ENCODE measurements around the gene RLF. TPM values are rescaled to one million over a fixed set of nuclear protein-coding genes. Genes with fewer than 3 reads are reported as not detected.

RLF gene
- polyA plus RNA-seq, 4 donors, result 3.2 to 19.0 (median 4.1) TPM

DNA sequence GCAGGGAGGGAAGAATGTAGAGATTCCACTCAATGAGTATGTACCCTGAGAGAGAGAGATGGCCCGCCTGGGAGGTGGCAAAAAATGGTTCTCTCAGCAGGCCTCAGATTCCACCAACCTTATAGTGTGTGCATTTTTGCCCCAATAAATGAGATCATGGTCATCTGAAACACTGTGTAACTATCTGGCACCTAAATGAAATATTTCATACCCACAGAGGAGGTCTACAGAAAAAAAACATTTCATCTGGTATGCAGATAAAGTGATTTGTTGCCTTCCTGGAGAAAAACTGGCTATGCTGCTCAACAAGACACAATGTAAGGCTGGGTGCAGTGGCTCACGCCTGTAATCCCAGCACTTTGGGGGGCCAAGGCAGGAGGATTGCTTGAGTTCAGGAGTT lies 91.4 kb downstream of the RLF start:
- 68 to 100% (median 95%) methylated on average over 2 of the region's 2 CpGs for WGBS, 3 donors
- H3K36me3 ChIP-seq (ENCODE audit: control insufficient read depth in 3 of 3, insufficient read depth in 2 of 3, low read depth in 1 of 3, low read length in 3 of 3), result no peaks in the 10 kb centered on the region
- H3K9me3 ChIP-seq (ENCODE audit: control insufficient read depth in 2 of 2, insufficient read depth in 1 of 2, low read depth in 1 of 2, low read length in 1 of 2), result no peaks in the 10 kb centered on the region
- H3K4me1 ChIP-seq (ENCODE audit: control insufficient read depth in 3 of 3, insufficient read depth in 2 of 3, low read depth in 1 of 3, low read length in 2 of 3), result peaks cover 0 to 5% (median 0%) of the 10 kb centered on the region in 3 donors
- no peak overlapping the region for H3K4me3 ChIP-seq (ENCODE audit: low read depth in 1 of 3, low read length in 3 of 3)
- DNase-seq (no peak), FAIRE-seq (no peak)
- H3K27me3 ChIP-seq (ENCODE audit: control insufficient read depth in 3 of 3, insufficient read depth in 3 of 3, low read length in 3 of 3), result no peaks in the 10 kb centered on the region
- H3K27ac ChIP-seq (ENCODE audit: low read depth in 1 of 3, low read length in 2 of 3), result no peak overlapping the region

DNA sequence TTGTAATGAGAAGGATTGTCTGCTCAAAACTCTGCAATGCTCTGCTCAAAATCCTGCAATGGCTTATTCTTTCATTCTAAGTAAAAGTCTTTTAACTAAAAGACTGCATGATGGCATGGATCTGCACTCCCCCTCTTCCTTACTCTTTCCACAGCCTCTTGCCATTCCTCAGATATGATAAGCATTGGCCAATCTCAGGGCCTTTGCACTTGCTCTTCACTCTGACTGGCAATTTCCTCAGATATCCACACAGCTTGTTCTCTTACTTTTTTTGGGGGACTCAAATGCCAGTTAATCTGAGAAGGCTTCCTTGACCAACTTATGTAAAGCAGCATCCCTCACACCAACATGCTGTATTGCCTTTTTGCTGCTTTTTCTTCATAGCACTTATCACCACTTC lies 94.0 kb downstream of the RLF start:
- no peak overlapping the region for H3K4me3 ChIP-seq (ENCODE audit: low read depth in 1 of 3, low read length in 3 of 3)
- FAIRE-seq (no peak), DNase-seq (no peak)
- peaks cover 0 to 6% (median 2%) of the 10 kb centered on the region in 3 donors for H3K4me1 ChIP-seq (ENCODE audit: control insufficient read depth in 3 of 3, insufficient read depth in 2 of 3, low read depth in 1 of 3, low read length in 2 of 3)
- H3K9me3 ChIP-seq (ENCODE audit: control insufficient read depth in 2 of 2, insufficient read depth in 1 of 2, low read depth in 1 of 2, low read length in 1 of 2), result no peaks in the 10 kb centered on the region
- H3K27me3 ChIP-seq (ENCODE audit: control insufficient read depth in 3 of 3, insufficient read depth in 3 of 3, low read length in 3 of 3), result no peaks in the 10 kb centered on the region
- H3K27ac ChIP-seq (ENCODE audit: low read depth in 1 of 3, low read length in 2 of 3), result no peak overlapping the region
- peaks cover 0 to 9% (median 0%) of the 10 kb centered on the region in 3 donors for H3K36me3 ChIP-seq (ENCODE audit: control insufficient read depth in 3 of 3, insufficient read depth in 2 of 3, low read depth in 1 of 3, low read length in 3 of 3)

DNA sequence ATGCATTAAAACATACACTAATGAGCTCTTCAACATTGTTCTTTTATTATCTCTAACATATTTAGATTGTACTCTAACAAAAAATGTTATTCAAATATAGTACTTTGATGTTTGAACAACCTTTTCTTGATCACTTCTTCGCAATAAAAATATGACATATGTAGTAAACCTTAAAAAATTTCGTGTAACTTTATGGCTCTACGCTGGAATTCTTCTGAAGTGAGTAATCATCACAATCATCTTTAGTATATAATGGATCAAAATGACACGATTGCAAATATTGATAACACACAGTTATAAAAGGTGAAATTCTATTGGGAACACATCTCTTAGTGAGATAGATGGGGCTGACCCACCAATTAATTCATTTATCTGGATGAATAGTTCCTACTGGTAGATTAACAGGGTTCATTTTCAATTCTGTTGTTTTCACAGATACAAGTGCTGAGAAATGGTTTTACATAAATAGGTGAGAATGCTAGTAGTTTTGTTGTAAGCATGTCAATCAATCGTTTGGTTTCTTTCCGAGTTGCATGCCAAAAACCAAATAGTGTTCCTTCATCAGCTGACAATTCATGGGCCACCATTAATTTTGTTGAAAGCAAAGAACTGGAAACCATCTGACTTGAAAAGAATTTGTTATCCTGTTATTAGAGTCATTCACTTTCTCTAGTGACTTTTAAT lies 95.4 kb downstream of the RLF start:
- H3K4me1 ChIP-seq (ENCODE audit: control insufficient read depth in 3 of 3, insufficient read depth in 2 of 3, low read depth in 1 of 3, low read length in 2 of 3), result peaks cover 0 to 6% (median 2%) of the 10 kb centered on the region in 3 donors
- WGBS, 3 donors, result 27 to 50% (median 35%) methylated on average over 6 of the region's 6 CpGs
- H3K27ac ChIP-seq (ENCODE audit: low read depth in 1 of 3, low read length in 2 of 3), result peak overlapping the region in 2 of 3 donors; percentile 32 to 95
- H3K9me3 ChIP-seq (ENCODE audit: control insufficient read depth in 2 of 2, insufficient read depth in 1 of 2, low read depth in 1 of 2, low read length in 1 of 2), result no peaks in the 10 kb centered on the region
- DNase-seq (peak in 1 of 2 donors; percentile 27), FAIRE-seq (no peak)
- no peaks in the 10 kb centered on the region for H3K27me3 ChIP-seq (ENCODE audit: control insufficient read depth in 3 of 3, insufficient read depth in 3 of 3, low read length in 3 of 3)
- H3K36me3 ChIP-seq (ENCODE audit: control insufficient read depth in 3 of 3, insufficient read depth in 2 of 3, low read depth in 1 of 3, low read length in 3 of 3), result peaks cover 0 to 14% (median 7%) of the 10 kb centered on the region in 3 donors
- peak overlapping the region in 1 of 3 donors; percentile 80 for H3K4me3 ChIP-seq (ENCODE audit: low read depth in 1 of 3, low read length in 3 of 3)

DNA sequence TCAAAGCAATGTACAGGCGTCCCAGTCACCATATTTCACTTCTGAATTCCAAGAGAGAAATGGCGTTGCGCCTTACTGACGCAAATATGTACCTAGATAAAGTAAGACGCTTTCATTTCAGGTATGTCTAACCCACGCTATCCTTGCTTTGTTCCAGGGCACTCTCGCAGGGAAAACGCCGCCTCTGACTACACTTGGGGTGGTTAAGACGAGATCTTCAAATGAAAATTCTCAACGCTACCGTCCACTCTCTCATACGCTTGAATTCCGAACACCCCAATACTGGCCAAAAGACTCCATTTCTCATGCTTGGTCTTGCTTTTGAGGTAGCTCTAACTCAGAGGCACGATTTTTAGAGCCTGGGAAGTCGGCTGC lies 96.1 kb downstream of the RLF start:
- DNase-seq (no peak), FAIRE-seq (no peak)
- 0% methylated on average over 16 of the region's 16 CpGs for WGBS, 3 donors
- peaks cover 0 to 6% (median 2%) of the 10 kb centered on the region in 3 donors for H3K4me1 ChIP-seq (ENCODE audit: control insufficient read depth in 3 of 3, insufficient read depth in 2 of 3, low read depth in 1 of 3, low read length in 2 of 3)
- no peaks in the 10 kb centered on the region for H3K27me3 ChIP-seq (ENCODE audit: control insufficient read depth in 3 of 3, insufficient read depth in 3 of 3, low read length in 3 of 3)
- peaks cover 0 to 17% (median 7%) of the 10 kb centered on the region in 3 donors for H3K36me3 ChIP-seq (ENCODE audit: control insufficient read depth in 3 of 3, insufficient read depth in 2 of 3, low read depth in 1 of 3, low read length in 3 of 3)
- peak overlapping the region; percentile 78 to 88 (median 80) for H3K4me3 ChIP-seq (ENCODE audit: low read depth in 1 of 3, low read length in 3 of 3)
- H3K27ac ChIP-seq (ENCODE audit: low read depth in 1 of 3, low read length in 2 of 3), result peak overlapping the region; percentile 95 to 100 (median 98)
- no peaks in the 10 kb centered on the region for H3K9me3 ChIP-seq (ENCODE audit: control insufficient read depth in 2 of 2, insufficient read depth in 1 of 2, low read depth in 1 of 2, low read length in 1 of 2)

DNA sequence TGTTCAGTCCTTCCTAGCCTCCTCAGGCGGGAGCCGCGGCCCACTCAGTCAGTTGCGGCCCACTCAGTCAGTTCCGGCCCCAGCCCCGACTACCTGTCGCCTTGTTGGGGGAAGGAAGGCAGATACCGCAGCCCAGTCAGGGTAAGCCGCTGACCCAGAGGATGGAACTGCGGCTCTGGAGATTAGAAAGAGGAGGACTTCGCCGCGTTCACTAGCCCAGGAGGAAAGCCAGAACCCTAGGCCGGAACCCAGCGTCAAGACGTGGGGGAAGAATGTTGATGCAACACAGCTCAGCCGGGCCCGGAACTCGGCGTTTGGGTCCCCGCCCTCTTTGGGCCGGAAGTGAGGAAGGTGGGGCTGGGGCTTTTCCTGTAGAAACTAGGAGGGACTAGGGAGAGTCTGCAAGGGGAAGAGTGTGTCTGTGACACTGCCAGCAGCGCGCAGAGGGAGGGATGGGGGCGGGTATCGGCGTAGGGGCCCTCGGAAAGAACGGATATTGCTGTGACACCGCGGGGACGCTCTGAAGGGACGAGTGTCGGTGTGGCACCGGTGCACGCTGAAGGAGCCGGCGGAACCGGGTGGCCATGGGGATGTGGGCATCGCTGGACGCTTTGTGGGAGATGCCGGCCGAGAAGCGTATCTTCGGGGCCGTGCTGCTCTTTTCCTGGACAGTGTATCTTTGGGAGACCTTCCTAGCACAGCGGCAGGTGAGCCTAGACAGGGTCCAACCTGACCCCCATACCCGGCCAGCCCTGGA lies 96.7 kb downstream of the RLF start, which contains the start of gene ZMPSTE24:
Gene ZMPSTE24 (plus strand): TSS at position 549 of the 757 bp plus-strand sequence. CDS start 36 bp downstream, at position 585.
- H3K27ac ChIP-seq (ENCODE audit: low read depth in 1 of 3, low read length in 2 of 3), result peak within 1 kb of the TSS; percentile 95 to 100 (median 98)

DNA sequence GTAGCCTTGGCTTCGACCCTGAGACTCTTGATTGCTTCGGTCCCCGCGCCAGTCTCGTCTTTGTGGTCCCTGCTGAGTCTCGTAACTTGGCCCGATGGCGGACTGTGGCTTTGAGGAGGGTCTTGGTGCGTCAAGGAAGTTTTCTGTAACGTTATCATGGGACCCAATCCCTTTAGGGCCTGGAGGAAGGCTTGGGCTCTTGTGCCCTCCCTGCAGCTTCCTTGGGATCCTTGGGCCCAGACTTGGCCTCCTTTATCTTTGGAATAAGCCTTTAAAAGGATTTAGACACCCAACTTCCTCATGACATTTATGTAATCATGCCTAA lies 97.2 kb downstream of the RLF start:
- no peak for FAIRE-seq
- H3K4me3 ChIP-seq (ENCODE audit: low read depth in 1 of 3, low read length in 3 of 3), result peak overlapping the region; percentile 78 to 94 (median 80)
- no peaks in the 10 kb centered on the region for H3K27me3 ChIP-seq (ENCODE audit: control insufficient read depth in 3 of 3, insufficient read depth in 3 of 3, low read length in 3 of 3)
- peak in 1 of 2 donors; percentile 9 for DNase-seq
- no peaks in the 10 kb centered on the region for H3K9me3 ChIP-seq (ENCODE audit: control insufficient read depth in 2 of 2, insufficient read depth in 1 of 2, low read depth in 1 of 2, low read length in 1 of 2)
- peak overlapping the region; percentile 52 to 100 (median 67) for H3K27ac ChIP-seq (ENCODE audit: low read depth in 1 of 3, low read length in 2 of 3)
- WGBS, 3 donors, result 0 to 1% (median 0%) methylated on average over 10 of the region's 10 CpGs
- peaks cover 0 to 6% (median 2%) of the 10 kb centered on the region in 3 donors for H3K4me1 ChIP-seq (ENCODE audit: control insufficient read depth in 3 of 3, insufficient read depth in 2 of 3, low read depth in 1 of 3, low read length in 2 of 3)
- H3K36me3 ChIP-seq (ENCODE audit: control insufficient read depth in 3 of 3, insufficient read depth in 2 of 3, low read depth in 1 of 3, low read length in 3 of 3), result peaks cover 2 to 17% (median 9%) of the 10 kb centered on the region in 3 donors

More for the DNA sequence above, 96.7 kb downstream of the RLF start, which contains the start of gene ZMPSTE24:
- peaks cover 0 to 17% (median 9%) of the 10 kb centered on the region in 3 donors for H3K36me3 ChIP-seq (ENCODE audit: control insufficient read depth in 3 of 3, insufficient read depth in 2 of 3, low read depth in 1 of 3, low read length in 3 of 3)
- peaks cover 0 to 6% (median 2%) of the 10 kb centered on the region in 3 donors for H3K4me1 ChIP-seq (ENCODE audit: control insufficient read depth in 3 of 3, insufficient read depth in 2 of 3, low read depth in 1 of 3, low read length in 2 of 3)
- DNase-seq, result peak; percentile 97 to 98
- FAIRE-seq, result no peak
- H3K27me3 ChIP-seq (ENCODE audit: control insufficient read depth in 3 of 3, insufficient read depth in 3 of 3, low read length in 3 of 3), result no peaks in the 10 kb centered on the region
- H3K9me3 ChIP-seq (ENCODE audit: control insufficient read depth in 2 of 2, insufficient read depth in 1 of 2, low read depth in 1 of 2, low read length in 1 of 2), result no peaks in the 10 kb centered on the region
- peak within 1 kb of the TSS; percentile 78 to 94 (median 80) for H3K4me3 ChIP-seq (ENCODE audit: low read depth in 1 of 3, low read length in 3 of 3)
- 0% methylated on average over 48 of the region's 48 CpGs for WGBS, 3 donors

DNA sequence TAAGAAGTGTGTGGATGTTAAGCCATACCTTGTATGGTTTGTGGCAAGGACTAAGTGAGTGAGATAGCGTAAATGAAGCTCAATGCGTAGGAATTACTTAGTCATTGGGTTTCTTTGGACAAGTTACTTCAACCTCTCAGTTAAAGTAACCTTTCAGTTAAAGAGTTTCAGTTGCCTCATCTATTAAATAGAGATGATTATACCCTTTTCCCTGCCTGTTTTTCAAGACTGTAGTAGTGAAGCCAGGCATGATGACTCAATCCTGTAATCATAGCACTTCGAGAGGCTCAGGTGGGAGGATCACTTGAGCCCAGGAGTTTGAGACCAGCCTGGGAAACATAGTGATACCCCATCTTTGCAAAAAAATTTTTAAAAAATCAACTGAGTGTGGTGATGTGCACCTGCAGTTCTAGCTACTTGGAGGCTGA lies 103.2 kb downstream of the RLF start:
- Histone ChIP-seq H3K4me3 (ENCODE audit: low read depth in 1 of 3, low read length in 3 of 3) (no peak overlapping the region), H3K4me1 (ENCODE audit: control insufficient read depth in 3 of 3, insufficient read depth in 2 of 3, low read depth in 1 of 3, low read length in 2 of 3) (peaks cover 0 to 2% (median 0%) of the 10 kb centered on the region in 3 donors), H3K27ac (ENCODE audit: low read depth in 1 of 3, low read length in 2 of 3) (no peak overlapping the region), H3K9me3 (ENCODE audit: control insufficient read depth in 2 of 2, insufficient read depth in 1 of 2, low read depth in 1 of 2, low read length in 1 of 2) (no peaks in the 10 kb centered on the region), H3K27me3 (ENCODE audit: control insufficient read depth in 3 of 3, insufficient read depth in 3 of 3, low read length in 3 of 3) (no peaks in the 10 kb centered on the region), H3K36me3 (ENCODE audit: control insufficient read depth in 3 of 3, insufficient read depth in 2 of 3, low read depth in 1 of 3, low read length in 3 of 3) (peaks cover 4 to 42% (median 26%) of the 10 kb centered on the region in 3 donors)
- DNase-seq (no peak), FAIRE-seq (no peak)
- WGBS, 3 donors, result 82 to 94% (median 83%) methylated on average over 3 of the region's 3 CpGs

DNA sequence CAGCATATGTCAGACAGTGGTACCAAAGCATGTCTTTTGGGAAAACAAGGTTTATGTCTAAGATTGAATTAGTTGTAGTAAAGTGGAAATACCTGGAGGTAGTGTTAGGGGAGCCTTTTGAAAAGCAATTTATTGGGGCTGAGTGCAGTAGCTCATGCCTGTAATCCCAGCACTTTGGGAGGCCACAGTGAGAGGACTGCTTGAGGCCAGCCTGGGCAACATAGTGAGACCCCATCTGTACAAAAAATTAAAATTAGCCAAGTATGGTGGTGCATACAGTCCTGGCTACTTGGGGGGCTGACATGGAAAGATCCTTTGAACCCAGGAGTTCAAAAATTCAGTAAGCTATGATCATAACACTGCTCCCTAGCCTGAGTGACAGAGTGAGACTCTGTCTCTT lies 104.1 kb downstream of the RLF start:
- Histone ChIP-seq H3K4me3 (ENCODE audit: low read depth in 1 of 3, low read length in 3 of 3) (no peak overlapping the region), H3K9me3 (ENCODE audit: control insufficient read depth in 2 of 2, insufficient read depth in 1 of 2, low read depth in 1 of 2, low read length in 1 of 2) (no peaks in the 10 kb centered on the region), H3K4me1 (ENCODE audit: control insufficient read depth in 3 of 3, insufficient read depth in 2 of 3, low read depth in 1 of 3, low read length in 2 of 3) (no peaks in the 10 kb centered on the region), H3K27me3 (ENCODE audit: control insufficient read depth in 3 of 3, insufficient read depth in 3 of 3, low read length in 3 of 3) (no peaks in the 10 kb centered on the region), H3K27ac (ENCODE audit: low read depth in 1 of 3, low read length in 2 of 3) (no peak overlapping the region), H3K36me3 (ENCODE audit: control insufficient read depth in 3 of 3, insufficient read depth in 2 of 3, low read depth in 1 of 3, low read length in 3 of 3) (peaks cover 4 to 37% (median 27%) of the 10 kb centered on the region in 3 donors)
- FAIRE-seq (no peak), DNase-seq (no peak)
